UCSD-AML1 (cell line): ENCODE results near the gene PDYN.

ENCODE experiments used
- DNase-seq: peaks from one replicate; lab custom pipeline; 2025; ENCODE audit not compliant: unreplicated experiment; lab: John Stamatoyannopoulos, UW

The PDYN gene

DNA sequence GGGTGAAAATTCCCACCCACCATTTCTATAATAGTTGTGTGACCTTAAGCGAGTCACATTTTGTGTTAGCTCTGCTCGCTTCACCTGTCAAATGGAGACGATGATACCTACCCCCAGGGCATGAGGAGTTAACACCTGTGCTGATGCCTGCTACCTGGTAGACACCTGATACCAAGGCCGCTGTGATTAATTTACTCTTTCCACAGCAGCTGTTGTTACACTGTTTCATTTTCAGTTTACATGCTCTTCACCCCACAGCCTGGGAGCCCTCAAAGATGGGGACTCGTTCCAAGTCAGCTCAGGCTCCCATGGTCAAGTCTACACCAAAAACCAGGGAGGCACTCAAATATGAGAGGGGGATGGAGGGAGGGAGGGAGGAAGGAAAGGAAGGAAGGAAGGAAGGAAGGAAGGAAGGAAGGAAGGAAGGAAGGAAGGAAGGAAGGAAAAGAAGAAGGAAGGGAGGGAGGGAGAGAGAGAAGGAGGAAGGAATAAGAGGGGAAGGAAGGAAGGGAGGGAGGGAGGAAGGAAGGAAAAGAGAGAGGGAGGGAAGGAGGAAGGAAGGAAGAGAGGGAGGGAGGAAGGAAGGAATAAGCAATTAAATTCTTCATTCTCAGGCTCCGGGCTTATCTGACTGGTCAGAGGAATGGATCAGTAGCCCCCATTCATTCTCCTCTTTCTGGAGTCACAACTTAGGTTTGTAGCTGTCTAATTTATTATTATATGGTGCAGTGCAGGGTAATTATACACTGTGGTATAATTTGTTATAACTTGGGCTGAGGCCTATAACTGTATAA lies 40.9 kb downstream of the PDYN start:
- DNase-seq = no peak

DNA sequence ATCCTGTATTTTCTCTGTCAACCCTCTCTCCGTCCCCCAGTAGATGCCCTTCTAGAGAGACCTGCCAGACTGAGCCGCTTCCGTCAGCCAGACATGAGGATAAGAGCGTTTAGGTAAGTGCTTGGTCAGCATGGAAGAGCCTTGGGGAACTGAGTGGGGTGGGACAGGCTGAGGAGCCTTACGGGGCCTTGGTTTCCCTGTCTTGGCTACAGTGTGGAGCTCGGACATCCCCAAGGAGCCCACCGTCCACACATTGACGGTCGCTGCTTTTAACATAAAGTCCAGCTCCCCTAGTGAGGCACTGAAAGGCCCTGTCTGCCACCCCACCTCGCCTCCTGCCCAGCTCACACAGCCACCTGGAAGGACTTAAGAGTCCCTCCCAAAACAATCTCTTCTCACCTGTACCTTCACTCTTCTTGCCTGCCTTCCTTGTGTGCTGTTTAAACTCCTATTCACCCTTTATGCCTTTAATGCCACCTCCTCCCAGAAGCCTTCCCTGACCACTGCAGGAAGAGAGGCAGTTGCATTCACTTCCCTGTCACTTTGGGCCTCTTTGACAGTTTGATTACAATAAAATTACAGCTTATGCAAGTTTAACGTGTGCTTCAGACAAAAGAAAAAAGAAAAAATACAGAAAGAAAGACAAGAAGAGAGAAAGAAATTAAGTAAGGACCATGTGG lies 42.3 kb downstream of the PDYN start:
- no peak for DNase-seq

DNA sequence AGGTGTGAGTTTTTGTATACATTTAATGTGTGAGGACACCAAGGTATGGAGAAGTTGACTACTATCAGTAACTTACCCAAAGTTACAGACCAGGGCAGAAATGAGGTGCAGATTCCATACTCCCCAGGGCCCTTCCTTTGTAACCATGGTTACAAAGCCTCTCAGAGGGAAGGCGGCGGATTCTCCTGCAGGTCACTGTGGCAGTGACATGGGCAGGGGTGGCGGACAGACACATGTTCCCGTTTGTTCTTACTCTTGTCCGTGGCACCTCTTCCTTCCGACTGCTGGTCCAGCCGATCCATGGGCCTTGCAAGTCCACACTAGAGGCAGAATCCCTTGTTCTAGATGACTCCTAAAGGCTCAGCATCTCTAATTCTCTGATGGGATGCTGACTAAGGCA lies 43.0 kb downstream of the PDYN start:
- no peak for DNase-seq

DNA sequence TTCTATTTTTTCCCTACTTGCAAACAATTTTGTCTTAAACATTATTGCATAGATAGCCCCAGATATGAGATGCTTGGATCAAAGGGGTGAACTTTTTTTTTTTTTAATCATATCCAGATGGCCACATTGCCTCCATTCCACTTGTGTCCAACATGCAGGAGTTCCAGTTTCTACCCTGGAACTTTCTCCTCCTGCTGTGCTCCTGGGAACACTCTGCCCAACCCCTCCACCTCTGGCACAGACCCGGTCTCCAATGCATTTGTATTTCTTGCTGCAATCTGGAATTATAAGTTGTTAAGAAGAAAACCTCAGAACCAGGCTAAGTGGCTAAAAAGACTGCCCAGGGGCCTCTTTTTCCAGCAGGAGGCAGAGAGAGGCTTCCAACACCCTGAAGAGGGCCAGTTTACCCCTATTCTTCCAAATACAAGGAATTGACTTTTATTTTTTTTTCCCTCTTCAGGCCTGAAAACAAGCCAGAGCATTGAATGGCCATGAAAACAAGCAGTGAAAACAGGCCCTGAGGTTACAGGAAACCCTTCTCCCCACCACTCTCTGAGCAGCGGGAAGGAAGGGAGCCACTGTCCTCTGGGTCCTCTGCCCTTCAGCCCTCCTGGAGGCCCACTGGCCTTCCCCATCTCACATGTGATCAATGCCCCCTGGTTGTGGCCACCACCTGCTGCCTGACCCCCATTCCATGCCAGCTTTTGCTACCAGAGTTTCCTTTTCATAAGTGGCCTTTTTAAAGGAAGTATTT lies 44.3 kb downstream of the PDYN start:
- no peak for DNase-seq

DNA sequence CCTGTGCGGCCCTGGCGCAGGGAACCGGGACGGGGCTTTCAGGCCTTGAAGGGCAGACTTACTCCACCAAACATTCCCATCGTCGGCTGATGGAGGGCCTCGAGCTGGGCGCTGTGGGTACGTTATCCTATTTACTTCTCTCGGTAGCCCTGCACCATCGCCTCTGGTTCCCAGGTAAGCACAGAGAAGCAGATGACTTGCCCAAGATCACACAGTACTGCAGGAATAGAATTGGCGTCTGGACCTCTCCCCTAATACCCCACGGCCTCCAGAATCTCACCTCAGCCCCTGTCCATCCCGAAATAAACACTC lies 46.4 kb downstream of the PDYN start:
- no peak for DNase-seq

DNA sequence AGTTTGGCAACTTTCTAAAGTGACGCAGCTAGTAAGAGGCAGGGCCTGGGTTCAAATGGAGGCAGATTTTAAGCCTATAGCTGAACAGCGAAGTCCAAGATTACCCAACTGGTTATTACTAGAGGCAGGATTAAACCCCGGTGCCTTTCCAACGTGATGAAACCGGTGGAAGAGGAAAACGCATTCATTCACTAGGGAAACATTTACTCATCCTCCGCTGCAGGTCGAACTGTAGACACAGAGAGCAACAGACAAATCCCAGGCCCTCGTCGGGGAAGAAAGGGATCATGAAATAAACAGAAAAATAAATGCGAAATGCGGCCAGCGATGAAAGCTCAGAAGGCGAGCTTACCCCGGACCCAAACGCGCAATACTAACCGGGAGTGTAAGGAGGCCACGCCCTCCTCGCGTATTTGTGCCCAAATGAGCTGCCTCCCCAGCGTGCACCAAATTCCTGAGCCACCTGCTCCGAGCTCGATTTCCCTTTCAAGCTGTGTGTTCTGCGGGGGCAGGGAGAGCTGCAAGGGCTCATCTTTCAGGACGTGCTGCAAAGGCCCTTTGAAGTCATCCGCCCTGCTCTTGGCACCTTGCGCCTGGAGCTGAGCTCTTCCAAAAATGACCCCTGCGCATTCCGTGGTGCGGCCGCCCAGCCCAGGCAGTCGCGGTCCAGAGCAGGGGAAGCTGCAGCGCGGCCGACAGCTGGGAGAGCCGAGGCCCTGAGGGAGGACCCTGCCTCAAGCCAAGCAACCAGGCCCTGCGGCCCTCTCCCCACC lies 46.9 kb downstream of the PDYN start:
- DNase-seq = no peak

DNA sequence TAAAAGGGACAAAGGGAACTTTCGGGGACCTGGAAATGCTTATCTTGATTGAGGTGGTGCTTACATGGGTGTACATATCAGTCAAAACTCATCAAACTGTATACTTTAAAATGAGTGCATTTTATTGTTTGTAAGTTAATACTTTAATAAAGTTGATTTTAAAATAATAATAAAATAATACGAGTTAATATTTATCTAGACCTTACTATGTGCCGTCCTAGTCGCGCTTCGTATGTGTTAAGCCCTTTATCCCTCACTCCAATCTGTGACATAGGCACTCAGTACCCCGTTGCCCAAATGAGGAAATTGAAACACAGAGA lies 47.5 kb downstream of the PDYN start:
- no peak for DNase-seq

DNA sequence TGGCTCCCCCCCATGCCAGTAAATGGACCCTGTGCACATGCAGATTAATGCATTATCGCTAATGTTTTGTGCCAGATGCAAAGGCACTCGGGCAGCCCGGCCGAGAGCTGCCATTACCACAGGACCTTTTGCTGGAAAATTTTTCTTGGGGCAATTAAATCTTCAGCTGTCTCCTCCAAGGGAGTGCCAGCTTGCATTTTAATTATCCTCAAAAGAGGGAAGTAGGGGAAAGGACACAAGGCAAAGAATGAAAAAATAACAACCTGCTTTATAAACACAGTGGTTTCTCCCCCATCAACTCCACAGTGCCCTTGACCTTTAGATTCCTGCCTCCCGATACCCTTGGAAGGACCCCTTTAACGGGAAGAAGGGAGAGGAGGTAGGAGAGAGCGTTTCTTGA lies 48.2 kb downstream of the PDYN start:
- DNase-seq = no peak

DNA sequence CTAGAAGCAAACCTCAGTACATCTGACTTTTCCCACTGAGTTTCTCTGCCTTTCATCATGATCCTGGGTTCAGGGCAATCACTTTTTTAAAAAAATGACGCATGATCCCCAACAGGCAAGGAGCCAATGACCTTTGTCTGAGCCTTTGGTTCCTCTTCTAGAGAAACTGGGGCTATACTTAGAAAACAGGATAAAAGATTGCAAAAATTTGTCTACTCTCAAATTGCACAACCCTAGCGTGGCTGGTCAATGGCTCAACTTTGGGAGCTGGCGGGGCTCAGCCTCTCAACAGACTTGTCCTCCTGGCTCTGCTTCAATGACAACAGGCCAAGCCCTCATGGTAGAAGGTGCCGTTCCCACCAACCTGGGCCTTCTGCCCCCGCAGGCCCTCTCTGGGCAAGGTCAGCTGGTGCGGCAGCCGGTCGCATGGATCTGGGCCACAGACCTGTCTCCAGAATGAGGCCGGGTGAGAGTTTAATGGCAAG lies 48.7 kb downstream of the PDYN start:
- DNase-seq = no peak

DNA sequence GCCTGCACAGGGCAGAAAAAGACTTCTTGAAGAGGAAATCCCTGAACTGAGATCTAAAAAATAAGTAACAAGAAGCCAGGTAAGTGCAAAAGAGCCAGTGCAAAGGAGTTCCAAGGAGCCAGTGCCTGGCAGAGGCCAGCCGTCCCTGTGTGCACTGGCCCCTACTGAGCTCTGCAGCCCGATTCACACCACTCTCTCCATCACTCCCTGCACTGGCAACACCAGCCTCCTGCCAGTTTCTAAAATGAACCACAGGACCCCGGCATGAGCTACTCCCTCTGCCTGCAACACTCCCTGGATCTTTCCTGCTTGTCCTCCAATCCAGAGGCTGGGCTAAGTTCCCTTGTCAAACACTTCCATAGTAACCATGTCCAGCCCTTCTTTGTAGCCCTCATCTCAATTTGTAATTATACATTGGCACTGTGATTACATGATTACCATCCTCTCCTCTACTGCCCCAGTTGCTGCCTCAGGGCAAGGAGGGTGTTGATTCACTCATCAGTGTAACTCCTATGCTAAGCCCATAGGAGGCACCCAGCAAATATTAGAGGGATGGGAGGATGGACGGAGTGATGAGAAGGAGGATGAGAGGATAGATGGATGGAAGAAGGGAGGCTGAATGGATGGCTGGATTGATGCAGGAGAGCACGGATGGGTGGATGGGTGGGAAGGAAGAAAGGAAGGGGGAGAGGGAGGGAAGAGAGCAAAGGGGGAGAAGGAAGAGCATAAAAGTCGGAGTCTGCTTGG lies 49.3 kb downstream of the PDYN start:
- DNase-seq = no peak

DNA sequence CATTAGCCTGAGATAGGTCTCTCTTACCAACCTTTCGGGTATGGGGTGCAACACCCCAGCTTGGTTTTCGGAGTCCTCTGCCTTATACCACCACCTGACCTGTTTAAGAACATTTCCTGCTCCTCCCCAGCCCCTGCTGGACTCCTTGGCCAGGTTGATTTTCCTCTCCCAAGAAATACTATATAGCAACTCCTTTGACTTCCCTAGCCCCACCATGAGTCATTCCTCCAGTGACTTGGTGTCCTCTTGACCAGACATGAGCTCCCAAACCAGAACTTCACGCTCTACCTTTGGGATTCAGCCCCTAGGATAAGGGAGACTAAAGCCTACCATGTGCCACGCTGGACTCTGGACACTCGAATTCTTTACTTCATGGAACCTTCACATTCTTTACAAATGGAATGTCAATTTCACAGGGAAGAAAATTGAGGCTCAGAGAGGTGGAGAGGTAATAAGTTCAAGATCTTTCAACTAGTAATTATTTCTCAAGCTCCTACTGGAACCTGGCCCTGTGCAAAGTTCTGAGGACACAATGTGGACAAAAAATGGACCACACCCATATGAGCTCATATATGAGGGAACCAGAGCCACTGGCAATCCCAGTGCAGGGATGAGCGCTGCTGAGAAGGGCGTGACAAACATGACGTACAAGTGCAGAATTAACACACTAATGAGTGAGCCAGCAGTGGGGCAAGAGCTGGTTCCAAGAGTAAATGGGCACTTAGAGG lies 50.4 kb downstream of the PDYN start:
- DNase-seq = no peak

DNA sequence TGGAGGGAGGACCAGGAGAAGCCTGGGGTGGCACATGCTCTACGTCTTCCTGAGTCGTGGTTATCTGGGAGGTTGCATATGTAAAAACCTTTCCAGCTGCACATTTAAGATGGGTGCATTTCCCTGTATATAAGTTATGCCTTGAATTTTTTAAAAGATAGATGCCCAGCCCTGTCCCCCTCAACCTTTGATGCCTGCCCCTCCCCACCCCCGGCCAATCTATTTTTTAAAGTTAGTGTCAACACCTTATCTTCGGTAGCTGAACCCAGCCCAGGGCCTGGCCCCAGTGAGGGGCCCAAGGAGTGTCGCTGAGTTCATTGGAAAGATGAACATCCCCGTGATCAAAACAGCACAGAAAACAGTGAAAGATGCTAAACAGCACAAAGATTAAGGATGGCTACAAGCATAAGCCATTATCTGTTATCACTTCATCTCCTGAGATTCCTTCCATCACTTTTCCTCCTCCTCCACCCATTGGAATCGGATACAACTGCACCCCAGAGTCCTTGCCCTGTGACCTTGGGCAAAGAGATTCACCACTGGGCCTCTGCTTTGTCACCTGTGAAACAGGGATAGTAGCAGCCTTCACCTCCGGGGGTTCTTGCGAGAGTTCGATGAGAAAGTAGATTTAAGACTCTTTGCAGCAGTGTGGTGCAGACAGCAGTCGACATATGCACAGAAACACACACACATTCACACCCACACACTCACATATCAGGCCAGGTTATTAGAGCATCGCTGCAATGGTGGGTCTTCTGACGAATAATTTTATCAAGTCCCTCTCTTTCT lies 51.2 kb downstream of the PDYN start:
- DNase-seq = no peak

DNA sequence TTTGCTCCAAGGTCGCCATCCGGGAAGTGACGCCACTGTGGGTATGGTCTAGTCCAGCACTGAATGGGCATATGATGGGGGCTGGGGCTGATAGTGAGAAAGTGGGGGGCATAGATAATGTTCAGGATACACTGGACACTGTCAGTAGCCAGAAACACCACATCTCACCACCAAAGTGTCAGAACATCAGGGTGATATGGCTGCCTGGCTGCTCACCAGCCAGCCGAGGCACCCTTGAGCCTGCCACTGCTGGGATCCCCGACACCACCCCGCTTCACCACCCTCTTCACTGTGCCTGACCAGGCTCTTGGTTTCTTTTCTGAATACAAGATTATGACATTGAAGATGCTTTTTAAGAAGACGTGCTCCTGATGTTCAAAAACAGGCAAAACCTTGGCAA lies 51.8 kb downstream of the PDYN start:
- DNase-seq = no peak

DNA sequence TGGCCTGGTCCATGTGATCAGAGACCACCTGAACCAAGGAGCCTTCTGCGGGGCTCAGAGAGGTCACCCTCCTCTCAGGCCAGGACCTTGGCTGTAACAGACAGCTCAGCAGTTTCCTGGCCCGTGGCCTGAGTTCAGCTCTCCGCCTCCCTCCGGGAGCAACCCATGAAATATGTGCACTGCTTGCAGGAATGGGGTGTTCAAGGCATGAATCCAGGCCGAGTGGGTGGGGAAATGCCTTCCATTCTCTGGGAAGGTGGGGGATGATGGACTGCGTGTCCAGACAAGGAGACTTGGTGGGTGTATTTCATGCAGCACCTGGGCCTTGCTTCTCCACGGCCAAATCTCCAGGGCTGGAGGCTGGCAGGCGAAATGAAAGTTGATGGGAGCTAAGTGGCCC lies 52.6 kb downstream of the PDYN start:
- DNase-seq = no peak

DNA sequence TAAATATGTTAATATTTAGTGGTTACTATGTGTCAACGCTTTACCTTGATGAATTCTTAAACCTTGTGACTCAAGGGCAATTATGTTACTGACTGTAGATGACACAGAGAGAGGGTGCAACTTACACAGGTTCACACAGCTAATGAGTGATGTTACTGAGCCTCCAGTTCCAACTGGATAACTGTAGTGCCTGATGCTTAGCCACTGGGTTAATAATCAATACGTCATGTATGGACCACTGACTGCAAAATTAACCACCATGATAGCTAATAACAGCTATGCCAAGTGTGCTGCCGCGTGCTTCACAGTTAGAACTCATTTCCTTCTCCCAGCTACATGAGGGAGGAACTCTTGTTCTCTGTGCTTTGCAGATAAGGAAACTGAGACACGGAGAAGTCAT lies 53.3 kb downstream of the PDYN start:
- DNase-seq = no peak

DNA sequence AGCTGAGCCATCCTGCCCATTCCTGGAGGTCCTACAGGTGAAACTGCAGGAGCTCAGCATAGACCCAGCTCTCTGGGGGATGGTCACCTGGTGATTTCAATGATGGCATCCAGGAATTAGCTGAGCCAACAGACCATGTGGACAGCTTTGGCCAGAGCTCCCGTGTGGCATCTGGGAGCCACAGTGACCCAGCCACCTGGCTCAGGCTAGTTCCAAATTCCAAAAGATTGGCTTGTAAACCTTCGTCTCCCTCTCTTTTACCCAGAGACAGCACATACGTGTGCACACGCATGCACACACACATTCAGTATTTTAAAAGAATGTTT lies 54.6 kb downstream of the PDYN start:
- no peak for DNase-seq

DNA sequence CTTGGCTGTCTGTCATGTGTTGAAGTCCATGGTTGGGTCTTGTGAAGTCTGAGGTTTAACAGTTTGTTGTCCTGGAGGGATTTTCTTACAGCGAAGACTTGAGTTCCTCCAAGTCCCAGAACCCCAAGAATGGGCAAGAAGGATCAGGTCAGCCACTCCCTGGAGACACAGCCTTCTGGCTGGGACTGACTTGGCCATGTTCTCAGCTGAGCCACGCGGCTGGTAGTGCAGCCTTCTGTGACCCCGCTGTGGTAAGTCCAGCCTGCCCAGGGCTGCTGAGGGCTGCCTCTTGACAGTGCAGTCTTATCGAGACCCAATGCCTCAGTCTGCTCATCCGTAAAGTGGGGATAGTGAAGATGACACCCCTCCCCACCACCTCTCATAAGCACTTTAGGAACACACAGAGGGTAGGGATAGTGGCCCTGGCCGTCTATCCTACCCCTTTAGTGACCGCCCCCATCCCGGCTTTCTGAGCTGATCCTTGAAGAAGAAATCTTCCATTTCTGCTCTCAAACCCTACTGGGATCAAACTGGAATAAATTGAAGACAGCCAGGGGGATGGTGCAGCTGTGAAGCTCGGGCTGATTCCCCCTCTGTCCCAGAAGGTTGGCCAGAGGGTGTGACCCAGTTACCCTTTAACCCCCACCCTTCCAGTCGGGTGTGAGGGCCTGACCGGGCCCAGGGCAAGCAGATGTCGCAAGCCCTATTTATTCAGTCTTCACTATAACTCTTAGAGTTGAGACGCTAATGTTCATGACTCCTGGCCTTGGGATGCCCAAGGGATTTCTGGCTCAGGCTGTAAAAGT lies 55.2 kb downstream of the PDYN start:
- DNase-seq = no peak

DNA sequence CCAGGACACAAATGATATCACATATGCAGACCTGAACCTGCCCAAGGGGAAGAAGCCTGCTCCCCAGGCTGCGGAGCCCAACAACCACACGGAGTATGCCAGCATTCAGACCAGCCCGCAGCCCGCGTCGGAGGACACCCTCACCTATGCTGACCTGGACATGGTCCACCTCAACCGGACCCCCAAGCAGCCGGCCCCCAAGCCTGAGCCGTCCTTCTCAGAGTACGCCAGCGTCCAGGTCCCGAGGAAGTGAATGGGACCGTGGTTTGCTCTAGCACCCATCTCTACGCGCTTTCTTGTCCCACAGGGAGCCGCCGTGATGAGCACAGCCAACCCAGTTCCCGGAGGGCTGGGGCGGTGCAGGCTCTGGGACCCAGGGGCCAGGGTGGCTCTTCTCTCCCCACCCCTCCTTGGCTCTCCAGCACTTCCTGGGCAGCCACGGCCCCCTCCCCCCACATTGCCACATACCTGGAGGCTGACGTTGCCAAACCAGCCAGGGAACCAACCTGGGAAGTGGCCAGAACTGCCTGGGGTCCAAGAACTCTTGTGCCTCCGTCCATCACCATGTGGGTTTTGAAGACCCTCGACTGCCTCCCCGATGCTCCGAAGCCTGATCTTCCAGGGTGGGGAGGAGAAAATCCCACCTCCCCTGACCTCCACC lies 56.4 kb downstream of the PDYN start:
- no peak for DNase-seq
